GM12875 (cell line): ENCODE measurements around the gene USP6NL.

Source experiments
- H3K4me3 ChIP-seq: one replicate; pipeline ENCODE4 v1.5.1; 2011; ENCODE audit warnings: low read depth, low read length, control low read depth
- CTCF ChIP-seq: IDR thresholded peaks from 2 replicates; pipeline ENCODE4 v1.5.1; 2011; ENCODE audit warnings: low read depth, mild to moderate bottlenecking, control low read depth, inconsistent platforms, low read length, moderate library complexity, borderline replicate concordance; ENCODE audit not compliant: insufficient read depth

Gene USP6NL

DNA sequence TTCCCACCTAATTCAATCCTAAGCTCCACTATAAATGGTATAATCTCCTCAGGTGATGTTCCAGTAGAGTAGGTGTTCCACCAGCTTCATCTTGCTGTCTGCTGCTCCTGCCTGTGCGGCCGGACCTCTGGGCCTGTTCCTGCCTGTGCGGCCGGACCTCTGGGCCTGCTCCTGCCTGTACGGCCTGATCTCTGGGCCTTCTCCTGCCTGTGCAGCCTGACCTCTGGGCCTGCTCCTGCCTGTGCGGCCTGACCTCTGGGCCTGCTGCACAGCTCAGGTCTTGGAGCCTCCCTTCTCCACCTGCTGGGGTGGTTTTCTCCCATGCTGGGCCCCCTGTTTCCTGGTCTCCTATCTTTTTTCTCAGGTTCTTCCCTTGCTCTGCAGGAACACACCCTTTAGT lies 117.8 kb downstream of the USP6NL start:
- no peak overlapping the region for H3K4me3 ChIP-seq
- TF ChIP-seq CTCF, result no peak

DNA sequence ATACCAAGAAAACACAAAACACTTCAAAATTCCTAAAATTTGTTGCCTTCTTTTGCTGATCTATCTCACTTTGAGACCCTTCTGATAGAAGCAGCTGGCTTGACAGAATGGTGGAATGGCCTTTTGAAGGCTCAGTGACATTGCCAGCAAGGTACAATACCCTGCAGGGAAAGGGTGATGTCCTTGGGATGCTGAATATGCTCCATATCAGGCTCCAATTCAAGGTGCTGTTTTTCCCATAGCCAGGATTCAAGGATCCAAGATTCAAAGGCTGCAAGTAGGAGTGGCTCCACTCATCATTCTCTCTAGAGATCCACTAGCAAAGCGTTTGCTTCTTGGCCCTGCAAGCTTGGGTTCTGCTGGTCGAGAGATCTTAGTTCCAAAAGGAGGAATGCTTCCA lies 120.4 kb downstream of the USP6NL start:
- no peak for TF ChIP-seq CTCF
- H3K4me3 ChIP-seq, result no peak overlapping the region

DNA sequence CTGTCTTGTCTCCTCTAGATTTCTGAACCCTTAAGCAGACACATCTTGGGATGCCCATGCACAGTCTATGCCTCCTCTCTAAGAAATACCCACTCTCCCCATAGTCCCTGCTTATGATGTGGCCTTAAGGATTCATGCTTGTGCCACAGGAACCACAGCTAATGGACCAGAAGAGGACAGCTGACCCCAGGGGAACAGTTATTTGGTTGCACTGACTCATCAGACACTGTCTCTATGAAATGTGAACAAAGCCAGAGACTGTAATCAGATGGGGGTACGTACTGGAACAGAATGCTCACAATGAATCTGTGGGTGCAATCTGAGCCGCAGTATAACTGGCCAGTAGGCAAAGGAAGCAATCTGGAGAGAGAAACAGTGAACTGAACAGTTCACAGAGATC lies 121.9 kb downstream of the USP6NL start:
- no peak overlapping the region for H3K4me3 ChIP-seq
- no peak for TF ChIP-seq CTCF

DNA sequence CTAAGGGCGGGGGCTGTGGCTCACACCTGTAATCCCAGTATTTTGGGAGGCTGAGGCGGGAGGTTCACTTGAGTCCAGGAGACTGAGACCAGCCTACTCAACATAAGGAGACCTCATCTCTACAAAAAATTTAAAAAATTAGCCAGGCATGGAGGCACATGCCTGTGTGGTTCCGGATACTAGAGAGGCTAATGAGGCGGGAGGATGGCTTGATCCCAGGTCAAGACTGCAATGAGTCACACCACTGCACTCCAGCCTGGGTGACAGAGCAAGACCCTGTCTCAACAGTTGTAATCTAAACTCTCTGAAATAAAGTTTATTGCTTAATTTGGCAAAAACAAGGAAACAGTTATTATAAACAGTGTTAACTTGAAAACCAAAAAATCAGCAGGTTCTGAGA lies 123.3 kb downstream of the USP6NL start:
- no peak for TF ChIP-seq CTCF
- no peak overlapping the region for H3K4me3 ChIP-seq

- no peak for TF ChIP-seq CTCF
Measured at GRCh38 chr10:11483201-11484148, 128.0 kb downstream of the USP6NL start.

GRCh38 chr10:11482306-11482705 lies 129.1 kb downstream of the USP6NL start:
- H3K4me3 ChIP-seq, result no peak overlapping the region
- TF ChIP-seq CTCF, result no peak

More at GRCh38 chr10:11483201-11484148, 128.0 kb downstream of the USP6NL start:
- no peak overlapping the region for H3K4me3 ChIP-seq

- TF ChIP-seq CTCF, result no peak
- no peak overlapping the region for H3K4me3 ChIP-seq
Measured at GRCh38 chr10:11480687-11481086, 130.8 kb downstream of the USP6NL start.
